Nephron progenitor cell (in vitro differentiated cells): ENCODE measurements around the gene SNX4.

Experiments used
- DNase-seq: peaks from one replicate; pipeline ENCODE4 v3.0.0; 2021
- H3K27ac Mint-ChIP-seq: 2 replicates; pipeline ENCODE4 v1.8.0; 2021; ENCODE audit warnings: mild to moderate bottlenecking, moderate library complexity, mixed read lengths
- H3K27me3 Mint-ChIP-seq: 2 replicates; pipeline ENCODE4 v1.8.0; 2021; ENCODE audit warnings: mild to moderate bottlenecking, low read depth, mixed read lengths; ENCODE audit not compliant: poor library complexity
- H3K36me3 Mint-ChIP-seq: 2 replicates; pipeline ENCODE4 v1.8.0; 2021; ENCODE audit warnings: low read depth, mixed read lengths
- H3K4me1 Mint-ChIP-seq: 2 replicates; pipeline ENCODE4 v1.8.0; 2021; ENCODE audit warnings: mixed read lengths
- H3K4me3 Mint-ChIP-seq: 2 replicates; pipeline ENCODE4 v1.8.0; 2021; ENCODE audit warnings: mild to moderate bottlenecking, moderate library complexity, mixed read lengths
- H3K9me3 Mint-ChIP-seq: 2 replicates; pipeline ENCODE4 v1.8.0; 2021; ENCODE audit warnings: mild to moderate bottlenecking, moderate library complexity, mixed read lengths
- CTCF ChIP-seq: fragments of 200-600 bp; sonication (generic); IDR thresholded peaks from 2 replicates; pipeline ENCODE4 v1.5.0; 2021; ENCODE audit warnings: antibody characterized with exemption

SNX4 gene

GRCh38 chr3:125431912-125432790 is 87.9 kb downstream of the SNX4 start:
- H3K9me3 Mint-ChIP-seq: peaks cover 3% of the 10 kb centered on the region
- TF ChIP-seq CTCF: no peak
- H3K4me1 Mint-ChIP-seq: peaks cover 7% of the 10 kb centered on the region
- no peak overlapping the region for H3K4me3 Mint-ChIP-seq
- no peaks in the 10 kb centered on the region for H3K36me3 Mint-ChIP-seq
- no peak overlapping the region for H3K27ac Mint-ChIP-seq
- peaks cover 5% of the 10 kb centered on the region for H3K27me3 Mint-ChIP-seq
- no peak for DNase-seq

DNA sequence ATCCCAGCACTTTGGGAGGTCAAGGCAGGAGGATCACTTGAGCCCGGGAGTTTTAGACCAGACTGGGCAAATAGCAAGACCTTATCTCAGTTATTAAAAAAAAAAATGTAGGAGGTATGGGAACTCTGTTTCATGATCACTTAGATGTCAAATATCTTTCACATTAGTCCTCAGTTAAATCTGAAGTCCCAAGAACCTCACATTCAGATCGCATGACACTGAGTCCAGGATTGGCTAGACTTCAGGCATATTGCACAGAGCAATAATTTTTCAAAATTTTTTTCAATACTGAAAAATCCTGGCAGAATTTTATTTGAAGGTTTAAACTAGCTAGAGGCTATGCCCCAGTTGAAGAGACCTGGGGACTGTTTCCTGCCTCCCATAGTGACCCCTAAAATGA is 88.6 kb downstream of the SNX4 start:
- no peak overlapping the region for H3K27ac Mint-ChIP-seq
- H3K27me3 Mint-ChIP-seq: peaks cover 5% of the 10 kb centered on the region
- no peak for DNase-seq
- H3K4me1 Mint-ChIP-seq: peaks cover 7% of the 10 kb centered on the region
- H3K36me3 Mint-ChIP-seq: no peaks in the 10 kb centered on the region
- H3K4me3 Mint-ChIP-seq: no peak overlapping the region
- peaks cover 3% of the 10 kb centered on the region for H3K9me3 Mint-ChIP-seq
- TF ChIP-seq CTCF: no peak

- Mint-ChIP-seq H3K36me3 (no peaks in the 10 kb centered on the region), H3K4me1 (peaks cover 7% of the 10 kb centered on the region), H3K9me3 (peaks cover 3% of the 10 kb centered on the region), H3K27me3 (peaks cover 5% of the 10 kb centered on the region), H3K4me3 (no peak overlapping the region), H3K27ac (peak overlapping the region; percentile 64)
- no peak for TF ChIP-seq CTCF
- DNase-seq: no peak
Measured at GRCh38 chr3:125428216-125428830, 91.7 kb downstream of the SNX4 start.

- Mint-ChIP-seq H3K27me3 (no peaks in the 10 kb centered on the region), H3K36me3 (no peaks in the 10 kb centered on the region), H3K4me1 (no peaks in the 10 kb centered on the region), H3K27ac (no peak overlapping the region), H3K9me3 (peaks cover 6% of the 10 kb centered on the region), H3K4me3 (no peak overlapping the region)
- DNase-seq: no peak
- TF ChIP-seq CTCF: no peak
Measured at GRCh38 chr3:125418306-125418705, 101.7 kb downstream of the SNX4 start.

- Mint-ChIP-seq H3K4me3 (no peak overlapping the region), H3K27me3 (peaks cover 7% of the 10 kb centered on the region), H3K4me1 (no peaks in the 10 kb centered on the region), H3K27ac (no peak overlapping the region), H3K36me3 (no peaks in the 10 kb centered on the region), H3K9me3 (peaks cover 6% of the 10 kb centered on the region)
- TF ChIP-seq CTCF: no peak
- DNase-seq: no peak
Measured at GRCh38 chr3:125416235-125416634, 103.8 kb downstream of the SNX4 start.
